ENCODE data around the gene CUL9.

Gene CUL9

GRCh38 chr6:43202451-43202850, 20.5 kb downstream of the CUL9 start:
- no peak for DNase-seq

GRCh38 chr6:43203029-43203717, 21.2 kb downstream of the CUL9 start:
- no peak for DNase-seq

- no peak for DNase-seq
These were observed 21.7 kb downstream of the CUL9 start for GRCh38 chr6:43203718-43204095.

- no peak for DNase-seq
These were observed 22.5 kb downstream of the CUL9 start for GRCh38 chr6:43204271-43205105.

GRCh38 chr6:43205849-43206248, 23.9 kb downstream of the CUL9 start:
- DNase-seq: no peak

GRCh38 chr6:43207286-43207685, 25.3 kb downstream of the CUL9 start:
- DNase-seq: no peak

- DNase-seq: no peak
These were observed 30.0 kb downstream of the CUL9 start for GRCh38 chr6:43211955-43212354.

GRCh38 chr6:43213431-43213830, 31.4 kb downstream of the CUL9 start:
- DNase-seq: no peak

- DNase-seq: no peak
These were observed 33.1 kb downstream of the CUL9 start for GRCh38 chr6:43215066-43215465.

GRCh38 chr6:43216200-43216599, 34.2 kb downstream of the CUL9 start:
- no peak for DNase-seq

- DNase-seq: no peak
These were observed 35.4 kb downstream of the CUL9 start for GRCh38 chr6:43217351-43217750.

GRCh38 chr6:43219119-43219518, 37.1 kb downstream of the CUL9 start:
- DNase-seq: no peak

GRCh38 chr6:43219814-43220213, 37.8 kb downstream of the CUL9 start:
- DNase-seq: no peak

- DNase-seq: no peak
These were observed 38.5 kb downstream of the CUL9 start for GRCh38 chr6:43220439-43220951.

- DNase-seq: peak; percentile 13 to 64
These were observed 39.3 kb downstream of the CUL9 start for GRCh38 chr6:43221046-43221972.

GRCh38 chr6:43222418-43223059, 40.5 kb downstream of the CUL9 start:
- DNase-seq: no peak

- no peak for DNase-seq
These were observed 41.2 kb downstream of the CUL9 start for GRCh38 chr6:43223175-43223574.

- no peak for DNase-seq
These were observed 44.3 kb downstream of the CUL9 start for GRCh38 chr6:43226192-43226851.

- peak; percentile 58 to 71 for DNase-seq
These were observed 47.2 kb downstream of the CUL9 start, which contains the start of gene DNPH1 for GRCh38 chr6:43228951-43229802. DNPH1 (minus strand) TSS chr6:43229481; CDS start chr6:43229456, 25 bp downstream.

- no peak for DNase-seq
These were observed 48.0 kb downstream of the CUL9 start for GRCh38 chr6:43229803-43230620.
